Common myeloid progenitor, CD34-positive (primary cell): ENCODE results near the gene LGALS7B.
"Not testable (repeated sequence)": the region's sequence is repeated elsewhere in the genome, so short reads cannot be mapped to it uniquely, and the experiment has no call there.

Experiments
- CTCF ChIA-PET: fragments of 350-600 bp; sonication (Branson Sonifier 250); formaldehyde crosslinking; loops from one replicate; lab custom pipeline; 2021; ENCODE audit warnings: antibody characterized with exemption; lab: Charles Lee
- POLR2A ChIA-PET: fragments of 350-600 bp; sonication (Branson Sonifier 250); formaldehyde crosslinking; loops from one replicate; lab custom pipeline; 2021; ENCODE audit warnings: antibody characterized with exemption; lab: Charles Lee
- DNase-seq, 3 donors: peaks; one replicate each; pipeline versions ENCODE4 v3.0.0 to v3.0.0-alpha.2; 2013
- H3K27ac ChIP-seq, 2 experiments: 1 replicate in 1 of 2; 2 replicates in 1 of 2; pipeline ENCODE4 v1.7.0; 2013; ENCODE audit warnings: inconsistent platforms in 2 of 2, low read length in 2 of 2, mild to moderate bottlenecking in 2 of 2, low read depth in 1 of 2, moderate library complexity in 1 of 2; ENCODE audit not compliant: severe bottlenecking in 2 of 2, insufficient read depth in 1 of 2, poor library complexity in 1 of 2
- H3K27me3 ChIP-seq, 5 experiments: replicated peaks in 2 of 5; 1 replicate in 3 of 5; 2 replicates in 2 of 5; pipeline versions ENCODE4 v1.6.1 to v1.7.0; 2013; ENCODE audit warnings: low read length in 4 of 5, mild to moderate bottlenecking in 2 of 5, moderate library complexity in 2 of 5, inconsistent platforms in 1 of 5; ENCODE audit not compliant: insufficient read depth in 5 of 5, control insufficient read depth in 4 of 5
- H3K36me3 ChIP-seq, 4 experiments: 1 replicate in 2 of 4; 2 replicates in 2 of 4; pipeline versions ENCODE4 v1.6.1 to v1.7.0; 2013; ENCODE audit warnings: low read length in 3 of 4, control low read depth in 1 of 4, mild to moderate bottlenecking in 1 of 4; ENCODE audit not compliant: control insufficient read depth in 4 of 4, insufficient read depth in 4 of 4
- H3K4me1 ChIP-seq, 4 experiments: 1 replicate in 3 of 4; 2 replicates in 1 of 4; pipeline versions ENCODE4 v1.6.1 to v1.7.1; 2013; ENCODE audit warnings: low read length in 3 of 4, mild to moderate bottlenecking in 3 of 4, control low read depth in 1 of 4, inconsistent platforms in 1 of 4, moderate library complexity in 1 of 4; ENCODE audit not compliant: control insufficient read depth in 4 of 4, insufficient read depth in 4 of 4; ENCODE audit errors: control extremely low read depth in 1 of 4
- H3K4me3 ChIP-seq, 7 experiments: 1 replicate in 4 of 7; 2 replicates in 3 of 7; pipeline versions ENCODE4 v1.5.1 to v1.7.0; 2013; ENCODE audit warnings: mild to moderate bottlenecking in 7 of 7, low read length in 6 of 7, moderate library complexity in 6 of 7, inconsistent platforms in 2 of 7, low read depth in 2 of 7, control low read depth in 1 of 7; ENCODE audit not compliant: insufficient read depth in 4 of 7, control insufficient read depth in 1 of 7; ENCODE audit errors: extremely low read depth in 1 of 7
- H3K9me3 ChIP-seq, 5 experiments: 1 replicate in 4 of 5; 2 replicates in 1 of 5; pipeline versions ENCODE4 v1.6.1 to v1.7.1; 2013; ENCODE audit warnings: low read length in 4 of 5, mild to moderate bottlenecking in 2 of 5, inconsistent platforms in 1 of 5, low read depth in 1 of 5, moderate library complexity in 1 of 5; ENCODE audit not compliant: control insufficient read depth in 4 of 5, insufficient read depth in 2 of 5; ENCODE audit errors: control extremely low read depth in 1 of 5
- WGBS: methylation state at CpG from one replicate; pipeline ENCODE4 v1.1.5; 2013; ENCODE audit not compliant: insufficient coverage; 5-methylcytosine and 5-hydroxymethylcytosine counted together

Gene LGALS7B

DNA sequence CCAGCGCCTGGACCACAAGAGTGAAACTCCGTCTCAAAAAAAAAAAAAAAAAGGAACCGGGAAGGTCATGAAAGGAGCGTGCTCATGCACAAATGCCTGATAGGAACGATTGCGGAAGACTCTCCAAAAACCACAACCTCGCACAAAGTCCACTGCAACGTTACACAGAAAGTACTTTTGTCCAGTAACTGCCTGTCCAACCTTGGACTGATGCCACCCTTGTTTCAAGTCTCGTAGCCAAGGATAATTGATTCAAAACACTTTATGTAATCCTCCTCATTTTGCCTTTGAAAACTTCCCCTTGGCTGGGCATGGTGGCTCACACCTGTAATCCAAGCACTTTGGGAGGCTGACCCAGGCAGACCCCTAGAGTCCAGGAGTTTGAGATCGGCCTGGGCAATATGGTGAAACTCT is 29.4 kb upstream of the LGALS7B start:
- no peak overlapping the region for H3K27ac ChIP-seq
- DNase-seq = no peak
- ChIA-PET CTCF (no interaction called here), POLR2A (no interaction called here)
- peaks cover 0 to 4% (median 0%) of the 10 kb centered on the region in 5 experiments for H3K9me3 ChIP-seq
- no peaks in the 10 kb centered on the region for H3K36me3 ChIP-seq
- H3K27me3 ChIP-seq = no peaks in the 10 kb centered on the region
- H3K4me3 ChIP-seq = no peak overlapping the region
- 84% methylated on average over 8 of the region's 10 CpGs for WGBS
- no peaks in the 10 kb centered on the region for H3K4me1 ChIP-seq

DNA sequence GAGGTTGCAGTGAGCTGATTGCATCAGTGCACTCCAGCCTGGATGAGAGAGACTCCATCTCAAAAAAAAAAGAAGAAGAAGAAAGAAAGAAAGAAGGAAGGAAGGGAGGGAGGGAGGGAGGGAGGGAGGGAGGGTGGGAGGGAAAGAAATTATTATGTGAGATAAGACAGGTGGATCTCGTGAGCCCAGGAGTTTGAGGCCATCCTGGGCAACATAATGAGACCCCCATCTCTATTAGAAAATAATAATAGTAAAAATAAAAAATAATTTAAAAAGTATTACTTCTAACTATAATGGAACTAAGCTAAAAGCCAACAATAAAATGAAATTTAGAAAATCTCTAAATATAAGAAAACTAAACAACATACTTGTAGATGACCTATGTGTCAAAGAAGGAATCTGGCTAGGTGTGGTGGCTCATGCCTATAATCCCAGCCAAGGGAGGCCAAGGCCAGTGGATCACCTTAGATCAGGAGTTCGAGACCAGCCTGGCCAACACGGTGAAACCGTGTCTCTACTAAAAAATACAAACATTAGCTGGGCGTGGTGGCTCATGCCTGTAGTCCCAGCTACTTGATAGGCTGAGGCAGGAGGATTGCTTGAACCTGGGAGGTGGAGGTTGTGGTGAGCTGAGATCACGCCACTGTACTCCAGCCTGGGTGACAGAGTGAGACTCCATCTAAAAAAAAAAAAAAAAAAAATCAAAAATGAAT is 28.0 kb upstream of the LGALS7B start:
- DNase-seq, H3K27ac ChIP-seq, H3K9me3 ChIP-seq, H3K4me1 ChIP-seq, H3K27me3 ChIP-seq, H3K36me3 ChIP-seq, POLR2A ChIA-PET, H3K4me3 ChIP-seq: not testable (repeated sequence)
- CTCF ChIA-PET = interaction anchor here (1.2 to 1.8 kb wide), 3 partner anchors 9 to 126 kb away, joined by 3 to 9 read pairs (median 6); no protein-coding TSS in a partner anchor
- WGBS = no CpG with 5 or more reads among the region's 6 CpGs

DNA sequence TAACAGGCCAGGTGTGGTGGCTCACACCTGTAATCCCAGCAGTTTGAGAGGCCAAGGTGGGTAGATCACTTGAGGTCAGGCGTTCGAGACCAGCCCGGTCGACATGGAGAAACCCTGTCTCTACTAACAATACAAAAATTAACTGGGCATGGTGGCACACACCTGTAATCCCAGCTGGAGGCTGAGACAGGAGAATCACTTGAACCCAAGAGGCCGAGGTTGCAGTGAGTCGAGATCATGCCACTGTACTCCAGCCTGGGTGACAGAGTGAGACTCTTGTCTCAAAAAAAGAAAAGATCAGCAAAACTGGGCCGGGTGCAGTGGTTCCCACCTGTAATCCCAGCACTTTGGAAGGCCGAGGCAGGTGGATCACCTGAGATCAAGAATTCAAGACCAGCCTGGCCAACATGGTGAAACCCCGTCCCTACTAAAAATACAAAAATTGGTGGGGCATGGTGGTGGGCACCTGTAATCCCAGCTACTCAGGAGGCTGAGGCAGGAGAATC is 27.1 kb upstream of the LGALS7B start:
- H3K36me3 ChIP-seq, DNase-seq, H3K4me3 ChIP-seq, H3K4me1 ChIP-seq, H3K27me3 ChIP-seq, H3K27ac ChIP-seq, POLR2A ChIA-PET, H3K9me3 ChIP-seq: not testable (repeated sequence)
- 91% methylated on average over 5 of the region's 9 CpGs for WGBS
- CTCF ChIA-PET = interaction anchor here (0.9 to 1.8 kb wide), 2 partner anchors 14 to 28 kb away, joined by 3 to 6 read pairs; no protein-coding TSS in a partner anchor

DNA sequence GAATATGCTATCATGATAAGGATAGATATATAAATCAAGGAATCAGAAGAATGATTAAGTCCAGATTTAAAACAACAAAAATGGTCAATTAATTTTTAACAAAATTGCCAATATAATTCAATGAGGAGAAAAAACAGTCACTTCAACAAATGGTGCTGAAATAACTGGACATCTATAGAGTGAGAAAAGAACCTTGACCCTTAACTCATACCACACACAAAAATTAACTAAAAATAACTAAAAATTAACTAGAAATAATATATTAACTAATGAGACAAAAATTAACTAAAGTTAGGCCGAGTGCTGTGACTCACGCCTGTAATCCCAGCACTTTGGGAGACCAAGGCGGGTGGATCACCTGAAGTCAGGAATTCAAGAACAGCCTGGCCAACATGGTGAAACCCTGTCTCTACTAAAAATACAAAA is 25.2 kb upstream of the LGALS7B start:
- no peak for DNase-seq
- H3K27ac ChIP-seq = no peak overlapping the region
- no peaks in the 10 kb centered on the region for H3K9me3 ChIP-seq
- ChIA-PET POLR2A (no interaction called here), CTCF (no interaction called here)
- no peaks in the 10 kb centered on the region for H3K36me3 ChIP-seq
- H3K4me1 ChIP-seq = no peaks in the 10 kb centered on the region
- no peaks in the 10 kb centered on the region for H3K27me3 ChIP-seq
- H3K4me3 ChIP-seq = no peak overlapping the region
- WGBS = 93% methylated on average over 3 of the region's 3 CpGs

DNA sequence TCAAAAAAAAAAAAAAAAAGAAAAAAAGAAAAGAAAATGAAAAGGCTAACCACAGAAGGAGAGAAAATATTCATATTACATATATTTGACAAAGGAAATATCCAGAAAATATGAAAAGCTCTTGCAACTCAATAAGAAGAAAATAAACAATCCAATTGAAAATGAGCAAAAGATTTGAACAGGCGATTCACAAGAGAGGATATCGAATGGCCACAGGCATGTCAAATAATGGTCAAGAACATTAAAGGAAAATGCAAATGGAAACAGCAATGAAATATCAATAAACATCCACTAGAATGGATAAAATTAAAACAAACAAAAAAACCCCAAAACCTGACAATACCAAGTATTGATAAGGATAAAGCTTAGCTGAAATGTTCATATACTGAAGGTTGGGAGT is 23.8 kb upstream of the LGALS7B start:
- WGBS = no CpG with 5 or more reads among the region's 2 CpGs
- Histone ChIP-seq H3K27me3 (no peaks in the 10 kb centered on the region), H3K4me3 (no peak overlapping the region), H3K4me1 (peaks cover 0 to 9% (median 5%) of the 10 kb centered on the region in 4 experiments), H3K27ac (no peak overlapping the region), H3K9me3 (no peaks in the 10 kb centered on the region), H3K36me3 (no peaks in the 10 kb centered on the region)
- CTCF ChIA-PET = no interaction called here
- POLR2A ChIA-PET = no interaction called here
- DNase-seq = no peak

DNA sequence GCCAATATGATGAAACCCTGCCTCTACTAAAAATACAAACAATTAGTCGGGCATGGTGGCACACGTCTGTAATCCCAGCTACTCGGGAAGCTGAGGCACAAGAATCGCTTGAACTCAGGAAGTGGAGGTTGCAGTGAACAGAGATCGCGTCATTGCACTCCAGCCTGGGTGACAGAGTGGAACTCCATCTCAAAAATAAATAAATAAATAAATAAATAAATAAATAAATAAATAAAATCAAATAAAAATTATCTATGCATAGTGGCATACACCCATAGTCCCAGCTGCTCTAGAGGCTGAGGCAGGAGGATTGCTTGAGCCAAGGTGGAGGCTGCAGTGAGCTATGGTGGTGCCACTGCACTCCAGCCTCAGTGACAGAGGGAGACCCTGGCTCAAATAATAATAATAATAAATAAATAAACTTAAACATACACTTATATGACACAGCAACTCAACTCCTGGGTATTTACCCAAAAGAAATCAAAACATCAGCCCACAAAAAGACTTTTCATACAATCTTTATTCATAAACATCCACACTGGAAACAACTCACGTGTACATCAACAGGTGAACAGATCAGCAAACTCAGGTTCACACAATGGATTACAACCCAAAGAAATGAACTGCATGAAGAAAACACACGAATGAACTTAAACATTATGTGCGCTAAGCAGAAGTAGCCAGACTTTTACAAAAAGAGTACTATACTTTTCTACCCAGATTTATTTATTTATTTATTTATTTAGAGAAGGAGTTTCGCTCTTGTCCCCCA is 22.5 kb upstream of the LGALS7B start:
- peaks cover 0 to 9% (median 5%) of the 10 kb centered on the region in 4 experiments for H3K4me1 ChIP-seq
- CTCF ChIA-PET = interaction anchor here (0.9 kb wide), 1 partner anchor 27 kb away, joined by 3 read pairs; no protein-coding TSS in a partner anchor
- H3K27me3 ChIP-seq = no peaks in the 10 kb centered on the region
- DNase-seq = no peak
- no peak overlapping the region for H3K4me3 ChIP-seq
- no peak overlapping the region for H3K27ac ChIP-seq
- POLR2A ChIA-PET = interaction anchor here (0.6 to 0.7 kb wide), 2 partner anchors 8 to 29 kb away, joined by 3 to 4 read pairs; no protein-coding TSS in a partner anchor
- no peaks in the 10 kb centered on the region for H3K9me3 ChIP-seq
- no peaks in the 10 kb centered on the region for H3K36me3 ChIP-seq
- WGBS = 97% methylated on average over 3 of the region's 10 CpGs
